Suprapubic skin (tissue), 4 donors: ENCODE measurements around the gene ZNF527.

Experiments used
- CTCF ChIP-seq, 2 donors: fragments of 200-600 bp in 1 of 2; fragments of 450-650 bp in 1 of 2; sonication (generic) in 1 of 2; IDR thresholded peaks; one replicate each; pipeline ENCODE4 v1.5.1; 2016 to 2019; ENCODE audit warnings: antibody characterized with exemption in 2 of 2, mild to moderate bottlenecking in 1 of 2, moderate library complexity in 1 of 2
- EP300 ChIP-seq: sonication (generic); formaldehyde crosslinking; IDR thresholded peaks from one replicate; pipeline ENCODE4 v1.6.1; 2017; ENCODE audit warnings: antibody characterized with exemption
- POLR2AphosphoS5 ChIP-seq, 3 donors: sonication (generic); formaldehyde crosslinking; IDR thresholded peaks; one replicate each; pipeline ENCODE4 v1.6.1; 2017; ENCODE audit warnings: antibody characterized with exemption in 3 of 3

GRCh38 chr19:37413313-37414084, 42.6 kb downstream of the ZNF527 start:
- TF ChIP-seq CTCF (IDR thresholded peaks at IDR 0.05) (no peak), EP300 (no peak), POLR2AphosphoS5 (IDR thresholded peaks at IDR 0.05) (no peak)
